Gastrocnemius medialis (tissue), 4 donors: ENCODE results near the gene ADCY2.

ENCODE experiments used
- CTCF ChIP-seq, 5 experiments: fragments of 450-650 bp in 3 of 5; fragments of 200-600 bp in 2 of 5; sonication (generic) in 2 of 5; IDR thresholded peaks in 4 of 5; conservative IDR thresholded peaks in 1 of 5; 1 replicate in 4 of 5; 2 replicates in 1 of 5; pipeline ENCODE4 v1.5.1; 2016 to 2019; ENCODE audit warnings: antibody characterized with exemption in 5 of 5, mild to moderate bottlenecking in 3 of 5, moderate library complexity in 3 of 5
- POLR2A ChIP-seq, 2 donors: fragments of 450-650 bp; IDR thresholded peaks; one replicate each; pipeline ENCODE4 v1.6.1; 2017; ENCODE audit warnings: antibody characterized with exemption in 2 of 2, mild to moderate bottlenecking in 2 of 2, moderate library complexity in 2 of 2

- no peak for TF ChIP-seq CTCF (IDR thresholded peaks at IDR 0.05 in 4 of 5, conservative IDR thresholded peaks at IDR 0.05 in 1 of 5)
- no peak for TF ChIP-seq POLR2A (IDR thresholded peaks at IDR 0.05)
Measured at GRCh38 chr5:7741415-7742065, 345.6 kb downstream of the ADCY2 start.
